Thyroid gland (tissue), 4 donors: Measurements from ENCODE around the gene ZNF165.

Experiments used
- CTCF ChIP-seq, 6 experiments: fragments of 200-600 bp in 3 of 6; fragments of 450-650 bp in 3 of 6; sonication (generic) in 3 of 6; IDR thresholded peaks; one replicate each; pipeline ENCODE4 v1.5.1; 2016 to 2019; ENCODE audit warnings: antibody characterized with exemption in 6 of 6, mild to moderate bottlenecking in 2 of 6, inconsistent platforms in 1 of 6, moderate library complexity in 1 of 6
- POLR2A ChIP-seq, 2 donors: fragments of 450-650 bp; IDR thresholded peaks; one replicate each; pipeline ENCODE4 v1.6.1; 2017; ENCODE audit warnings: antibody characterized with exemption in 2 of 2, mild to moderate bottlenecking in 2 of 2, moderate library complexity in 1 of 2

DNA sequence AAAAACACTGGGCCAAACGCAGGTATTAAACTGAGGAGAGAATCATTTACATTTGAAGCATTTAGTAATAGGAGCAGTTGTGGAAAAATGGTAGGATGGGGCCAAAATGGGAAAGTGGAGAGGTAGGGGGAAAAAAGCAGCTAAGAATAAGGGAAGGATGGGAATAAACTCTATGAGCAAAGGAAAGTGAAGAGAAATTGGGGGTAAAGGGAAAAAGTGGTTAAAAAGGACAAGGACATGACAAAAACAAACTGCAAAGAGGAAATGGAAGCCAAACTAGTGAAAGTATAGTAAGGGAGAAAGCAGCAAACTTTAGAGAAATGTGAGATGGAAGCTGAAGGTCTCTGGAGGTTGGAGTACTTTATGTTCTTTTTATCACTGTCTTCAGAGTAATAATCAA lies 37.8 kb downstream of the ZNF165 start:
- TF ChIP-seq CTCF (IDR thresholded peaks at IDR 0.05) (no peak), POLR2A (IDR thresholded peaks at IDR 0.05) (no peak)
